HUES6 (cell line): ENCODE results near the gene KIR2DL1.
"Not testable (repeated sequence)": the region's sequence is repeated elsewhere in the genome, so short reads cannot be mapped to it uniquely, and the experiment has no call there.

Experiments
- H3K27ac ChIP-seq: 2 replicates; pipeline ENCODE4 v1.7.0; 2013; ENCODE audit warnings: low read depth, mild to moderate bottlenecking, low read length, inconsistent platforms
- H3K27me3 ChIP-seq: 2 replicates; pipeline ENCODE4 v1.6.1; 2013; ENCODE audit warnings: low read length; ENCODE audit not compliant: control insufficient read depth, insufficient read depth
- H3K36me3 ChIP-seq: 2 replicates; pipeline ENCODE4 v1.6.1; 2013; ENCODE audit warnings: low read length; ENCODE audit not compliant: control insufficient read depth, insufficient read depth
- H3K4me1 ChIP-seq: 2 replicates; pipeline ENCODE4 v1.6.1; 2013; ENCODE audit warnings: low read length; ENCODE audit not compliant: control insufficient read depth, insufficient read depth
- H3K4me3 ChIP-seq: 2 replicates; pipeline ENCODE4 v1.5.1; 2013; ENCODE audit warnings: low read depth, low read length
- H3K9ac ChIP-seq: one replicate; pipeline ENCODE4 v1.6.1; 2013; ENCODE audit warnings: mild to moderate bottlenecking, low read length
- H3K9me3 ChIP-seq: 2 replicates; pipeline ENCODE4 v1.6.1; 2013; ENCODE audit warnings: low read depth, low read length; ENCODE audit not compliant: control insufficient read depth, insufficient read depth

The KIR2DL1 gene

GRCh38 chr19:54739587-54740497 is 29.8 kb upstream of the KIR2DL1 start:
- H3K4me3 ChIP-seq: no peak overlapping the region
- no peaks in the 10 kb centered on the region for H3K4me1 ChIP-seq
- H3K27me3 ChIP-seq: no peaks in the 10 kb centered on the region; the same call in 1 of the 2 replicates
- no peak overlapping the region for H3K27ac ChIP-seq
- H3K9me3 ChIP-seq: peaks cover 55% of the 10 kb centered on the region; the same call in 1 of the 2 replicates
- H3K9ac ChIP-seq: no peak overlapping the region
- no peaks in the 10 kb centered on the region for H3K36me3 ChIP-seq

DNA sequence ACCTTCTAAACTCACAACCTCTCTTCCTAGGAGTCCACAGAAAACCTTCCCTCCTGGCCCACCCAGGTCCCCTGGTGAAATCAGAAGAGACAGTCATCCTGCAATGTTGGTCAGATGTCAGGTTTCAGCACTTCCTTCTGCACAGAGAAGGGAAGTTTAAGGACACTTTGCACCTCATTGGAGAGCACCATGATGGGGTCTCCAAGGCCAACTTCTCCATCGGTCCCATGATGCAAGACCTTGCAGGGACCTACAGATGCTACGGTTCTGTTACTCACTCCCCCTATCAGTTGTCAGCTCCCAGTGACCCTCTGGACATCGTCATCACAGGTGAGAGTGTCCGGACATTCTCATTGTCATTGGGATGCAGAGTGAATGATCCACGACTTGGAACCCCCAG is 27.6 kb upstream of the KIR2DL1 start:
- H3K4me1 ChIP-seq, H3K27ac ChIP-seq, H3K36me3 ChIP-seq, H3K27me3 ChIP-seq, H3K4me3 ChIP-seq, H3K9ac ChIP-seq: not testable (repeated sequence)
- peaks cover 43% of the 10 kb centered on the region; the same call in 1 of the 2 replicates for H3K9me3 ChIP-seq

DNA sequence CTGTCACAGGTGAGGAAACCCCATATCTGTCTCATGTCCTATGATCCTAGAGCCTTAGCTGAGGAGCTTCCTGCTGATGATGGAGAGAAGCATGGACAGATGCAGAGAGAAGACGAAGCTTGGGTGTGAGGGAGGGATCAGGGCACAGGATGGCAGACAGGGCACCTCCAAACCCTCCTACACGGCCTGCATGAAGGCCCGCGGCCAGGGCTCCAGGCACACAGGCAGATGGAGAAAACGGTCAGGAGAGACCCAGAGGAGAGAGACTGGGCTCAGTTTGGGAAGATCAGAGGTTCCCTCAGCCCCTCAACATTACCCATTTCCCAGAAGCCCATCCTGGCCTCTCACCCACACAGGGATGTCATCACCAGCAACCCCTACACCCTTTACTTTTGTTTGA is 25.5 kb upstream of the KIR2DL1 start:
- not testable (repeated sequence) for H3K9ac ChIP-seq, H3K4me1 ChIP-seq, H3K27ac ChIP-seq, H3K4me3 ChIP-seq, H3K36me3 ChIP-seq, H3K27me3 ChIP-seq
- peaks cover 36% of the 10 kb centered on the region; the same call in 1 of the 2 replicates for H3K9me3 ChIP-seq

DNA sequence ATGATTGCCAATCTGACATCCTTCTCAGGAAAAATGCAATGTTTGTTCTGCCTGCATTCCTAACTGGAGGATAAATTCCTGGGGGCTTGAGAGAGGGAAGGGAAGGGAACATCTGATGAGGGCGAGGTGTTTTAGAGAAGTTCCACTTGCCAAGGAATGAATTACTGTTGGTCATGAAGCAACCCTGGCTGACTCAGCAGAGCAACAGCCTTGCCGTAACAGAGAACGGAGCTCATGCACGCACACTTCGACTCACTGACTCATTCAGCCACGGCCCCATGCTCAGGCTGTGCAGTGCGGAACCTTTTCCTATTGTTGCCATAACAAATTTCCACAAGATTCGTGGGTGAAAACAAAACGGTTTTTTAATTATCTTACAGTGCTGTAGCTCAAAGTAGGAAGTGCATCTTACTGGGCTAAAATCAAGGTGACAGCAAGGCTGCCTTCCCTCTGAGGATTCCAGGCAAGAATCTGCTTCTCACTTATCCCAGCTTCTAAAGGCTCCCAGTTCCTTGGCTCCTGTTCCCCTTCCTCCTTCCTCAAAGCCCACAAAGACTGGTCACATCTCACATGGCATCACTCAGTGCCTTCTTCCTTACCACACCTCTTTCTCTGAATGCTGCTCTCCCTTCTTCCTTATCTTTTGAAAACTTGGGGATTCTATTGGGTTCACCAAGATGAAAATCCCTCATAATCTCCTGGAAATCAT is 21.8 kb upstream of the KIR2DL1 start:
- not testable (repeated sequence) for H3K9ac ChIP-seq, H3K4me1 ChIP-seq, H3K36me3 ChIP-seq, H3K4me3 ChIP-seq, H3K27ac ChIP-seq, H3K27me3 ChIP-seq
- peaks cover 17% of the 10 kb centered on the region; the same call in 1 of the 2 replicates for H3K9me3 ChIP-seq

DNA sequence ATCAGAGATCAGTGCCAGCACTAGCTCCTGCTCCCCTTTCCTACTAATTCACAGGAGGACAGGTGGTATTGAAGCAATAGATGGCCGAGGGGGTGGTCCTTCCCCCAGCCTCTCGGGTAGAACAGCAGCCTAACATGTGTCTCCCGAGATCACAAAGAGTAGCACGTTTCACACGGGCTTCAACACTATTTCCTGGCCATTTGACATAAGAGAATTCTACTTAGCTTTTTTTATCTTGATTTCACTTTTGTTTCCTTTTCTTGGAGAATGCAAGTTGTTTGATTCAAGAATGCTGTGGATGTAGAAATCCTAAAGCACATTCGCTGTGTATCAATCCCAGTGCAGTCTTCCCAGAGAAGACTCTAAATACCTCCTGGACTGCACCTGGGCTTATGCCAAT is 19.3 kb upstream of the KIR2DL1 start:
- H3K4me1 ChIP-seq, H3K4me3 ChIP-seq, H3K27me3 ChIP-seq, H3K9ac ChIP-seq, H3K27ac ChIP-seq, H3K36me3 ChIP-seq: not testable (repeated sequence)
- H3K9me3 ChIP-seq: peaks cover 21% of the 10 kb centered on the region; the same call in 1 of the 2 replicates

DNA sequence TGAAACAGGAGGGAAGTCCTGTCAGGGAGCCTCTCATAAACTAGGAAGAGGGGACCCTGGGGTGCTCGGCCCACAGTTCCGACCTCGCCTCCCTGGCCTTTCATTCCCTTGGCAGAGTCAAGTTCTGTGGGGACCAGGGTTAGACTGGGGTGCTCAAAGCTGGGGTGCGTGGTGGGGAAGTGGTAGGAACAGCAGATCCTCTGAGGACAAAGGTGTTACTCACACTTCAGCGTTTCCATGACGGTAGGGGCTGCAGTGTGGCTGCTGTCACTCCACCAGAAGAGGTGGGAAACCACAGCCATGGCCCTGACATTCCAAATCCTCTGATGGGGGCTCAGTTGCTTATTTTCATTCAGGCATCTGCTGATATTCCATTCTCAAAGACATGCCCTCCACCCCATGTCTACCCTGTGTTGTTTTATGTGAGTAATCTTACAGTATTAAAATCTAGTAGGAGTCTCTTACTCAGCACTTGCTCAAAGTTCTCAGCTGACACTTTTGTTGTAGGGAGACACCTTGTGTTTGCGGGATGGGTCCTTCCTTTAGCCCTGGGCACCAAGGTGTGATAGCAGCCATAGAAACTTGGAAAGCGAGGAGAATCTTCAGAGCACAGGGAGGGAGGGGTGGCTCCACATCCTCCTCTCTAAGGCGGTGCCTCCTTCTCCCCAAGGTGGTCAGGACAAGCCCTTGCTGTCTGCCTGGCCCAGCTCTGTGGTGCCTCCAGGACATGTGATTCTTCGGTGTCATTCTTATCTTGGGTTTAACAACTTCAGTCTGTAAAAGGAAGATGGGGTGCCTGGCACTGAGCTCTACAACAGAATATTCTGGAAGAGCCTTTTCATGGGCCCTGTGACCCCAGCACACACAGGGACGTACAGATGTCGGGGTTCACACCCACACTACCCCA is 13.1 kb upstream of the KIR2DL1 start:
- H3K4me3 ChIP-seq, H3K36me3 ChIP-seq, H3K9ac ChIP-seq, H3K27ac ChIP-seq, H3K4me1 ChIP-seq, H3K27me3 ChIP-seq: not testable (repeated sequence)
- peaks cover 36% of the 10 kb centered on the region; the same call in 1 of the 2 replicates for H3K9me3 ChIP-seq

- peaks cover 35% of the 10 kb centered on the region; the same call in 1 of the 2 replicates for H3K9me3 ChIP-seq
- H3K36me3 ChIP-seq, H3K4me3 ChIP-seq, H3K27ac ChIP-seq, H3K27me3 ChIP-seq, H3K9ac ChIP-seq, H3K4me1 ChIP-seq: not testable (repeated sequence)
Observed at GRCh38 chr19:54758577-54758976, 11.0 kb upstream of the KIR2DL1 start.

DNA sequence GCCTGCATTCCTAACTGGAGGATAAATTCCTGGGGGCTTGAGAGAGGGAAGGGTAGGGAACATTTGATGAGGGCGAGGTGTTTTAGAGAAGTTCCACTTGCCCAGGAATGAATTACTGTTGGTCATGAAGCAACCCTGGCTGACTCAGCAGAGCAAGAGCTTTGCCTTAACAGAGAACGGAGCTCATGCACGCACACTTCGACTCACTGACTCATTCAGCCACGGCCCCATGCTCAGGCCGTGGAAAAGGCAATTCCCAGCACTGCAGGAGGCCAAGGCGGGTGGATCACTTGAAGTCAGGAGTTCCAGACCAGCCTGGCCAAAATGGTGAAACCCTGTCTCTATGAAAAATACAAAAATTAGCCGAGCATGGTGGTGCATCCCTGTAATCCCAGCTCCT is 5.4 kb upstream of the KIR2DL1 start:
- H3K9ac ChIP-seq, H3K4me1 ChIP-seq, H3K27me3 ChIP-seq, H3K4me3 ChIP-seq, H3K27ac ChIP-seq, H3K36me3 ChIP-seq: not testable (repeated sequence)
- H3K9me3 ChIP-seq: peaks cover 20% of the 10 kb centered on the region

GRCh38 chr19:54766464-54766863 is 3.1 kb upstream of the KIR2DL1 start:
- peaks cover 38% of the 10 kb centered on the region for H3K9me3 ChIP-seq
- H3K4me3 ChIP-seq: not testable (repeated sequence)

GRCh38 chr19:54770511-54770910 is 918 bp downstream of the KIR2DL1 start:
- not testable (repeated sequence) for H3K27me3 ChIP-seq, H3K4me3 ChIP-seq, H3K36me3 ChIP-seq, H3K9ac ChIP-seq, H3K4me1 ChIP-seq, H3K27ac ChIP-seq
- peaks cover 60% of the 10 kb centered on the region; the same call in 1 of the 2 replicates for H3K9me3 ChIP-seq

More at GRCh38 chr19:54766464-54766863, 3.1 kb upstream of the KIR2DL1 start:
- H3K36me3 ChIP-seq, H3K4me1 ChIP-seq, H3K27ac ChIP-seq, H3K9ac ChIP-seq, H3K27me3 ChIP-seq: not testable (repeated sequence)
